ENCODE measurements around the gene PDS5B. TPM values are rescaled to one million over a fixed set of nuclear protein-coding genes. Genes with fewer than 3 reads are reported as not detected.
"Not testable (repeated sequence)": the region's sequence is repeated elsewhere in the genome, so short reads cannot be mapped to it uniquely, and the experiment has no call there.

The PDS5B gene
- total RNA-seq, 1 experiment from 2014 or later: 25.4 TPM

DNA sequence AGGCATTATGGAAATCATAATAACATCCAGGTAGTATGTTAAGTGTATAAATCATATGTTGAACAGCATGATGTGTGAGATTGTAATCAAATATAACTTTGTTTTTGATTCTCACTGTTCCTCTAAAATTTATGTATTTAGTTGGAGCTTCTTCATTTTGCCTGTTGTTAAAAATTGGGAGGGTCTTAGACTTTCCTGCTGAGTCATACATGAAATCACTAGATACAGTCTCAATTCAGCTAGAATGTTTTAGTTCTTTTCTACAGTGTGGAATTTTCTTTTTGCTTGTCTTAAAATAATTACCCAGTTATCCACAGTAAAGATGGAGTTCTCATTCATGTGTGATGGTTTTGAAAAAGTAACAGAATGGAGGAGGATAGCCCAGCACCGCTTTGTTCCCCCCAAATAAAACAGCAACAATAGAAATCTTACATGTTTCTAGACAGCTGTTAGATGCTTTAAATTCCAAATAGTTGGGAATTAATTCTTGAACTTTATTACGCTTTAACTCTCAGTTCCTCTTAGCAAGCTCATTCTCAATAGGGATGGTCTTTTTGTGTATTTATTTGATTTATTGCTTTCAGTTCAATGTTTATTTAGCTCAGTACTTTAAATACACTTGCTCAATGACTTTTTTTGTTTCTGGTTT lies 109.5 kb downstream of the PDS5B start:
- no peak overlapping the region for H3K27ac Mint-ChIP-seq (ENCODE audit: low read depth, unreplicated experiment)
- TF ChIP-seq, protein P1, sequence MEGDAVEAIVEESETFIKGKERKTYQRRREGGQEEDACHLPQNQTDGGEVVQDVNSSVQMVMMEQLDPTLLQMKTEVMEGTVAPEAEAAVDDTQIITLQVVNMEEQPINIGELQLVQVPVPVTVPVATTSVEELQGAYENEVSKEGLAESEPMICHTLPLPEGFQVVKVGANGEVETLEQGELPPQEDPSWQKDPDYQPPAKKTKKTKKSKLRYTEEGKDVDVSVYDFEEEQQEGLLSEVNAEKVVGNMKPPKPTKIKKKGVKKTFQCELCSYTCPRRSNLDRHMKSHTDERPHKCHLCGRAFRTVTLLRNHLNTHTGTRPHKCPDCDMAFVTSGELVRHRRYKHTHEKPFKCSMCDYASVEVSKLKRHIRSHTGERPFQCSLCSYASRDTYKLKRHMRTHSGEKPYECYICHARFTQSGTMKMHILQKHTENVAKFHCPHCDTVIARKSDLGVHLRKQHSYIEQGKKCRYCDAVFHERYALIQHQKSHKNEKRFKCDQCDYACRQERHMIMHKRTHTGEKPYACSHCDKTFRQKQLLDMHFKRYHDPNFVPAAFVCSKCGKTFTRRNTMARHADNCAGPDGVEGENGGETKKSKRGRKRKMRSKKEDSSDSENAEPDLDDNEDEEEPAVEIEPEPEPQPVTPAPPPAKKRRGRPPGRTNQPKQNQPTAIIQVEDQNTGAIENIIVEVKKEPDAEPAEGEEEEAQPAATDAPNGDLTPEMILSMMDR (IDR thresholded peaks at IDR 0.05; ENCODE audit: unreplicated experiment): no peak
- peaks cover 7% of the 10 kb centered on the region for H3K36me3 Mint-ChIP-seq (ENCODE audit: insufficient read depth, unreplicated experiment)
- no peak for DNase-seq (ENCODE audit: unreplicated experiment)
- no peak overlapping the region for H3K4me3 Mint-ChIP-seq (ENCODE audit: unreplicated experiment)
- BruUV-seq (replicated peaks): no TSS peak
- no peaks in the 10 kb centered on the region for H3K4me1 Mint-ChIP-seq (ENCODE audit: insufficient read depth, unreplicated experiment)
- no peaks in the 10 kb centered on the region for H3K9me3 Mint-ChIP-seq (ENCODE audit: unreplicated experiment)
- ChIA-PET POLR2A (interaction anchor here (0.6 to 1.8 kb wide), 2 partner anchors 13 to 41 kb away, joined by 3 to 5 read pairs; no protein-coding TSS in a partner anchor), CTCF (interaction anchor here (0.6 to 0.7 kb wide), 3 partner anchors 11 to 248 kb away, joined by 3 read pairs; no protein-coding TSS in a partner anchor)
- no peaks in the 10 kb centered on the region for H3K27me3 Mint-ChIP-seq (ENCODE audit: insufficient read depth, unreplicated experiment)
- intact Hi-C loops (cut with micrococcal nuclease): no loop called here

DNA sequence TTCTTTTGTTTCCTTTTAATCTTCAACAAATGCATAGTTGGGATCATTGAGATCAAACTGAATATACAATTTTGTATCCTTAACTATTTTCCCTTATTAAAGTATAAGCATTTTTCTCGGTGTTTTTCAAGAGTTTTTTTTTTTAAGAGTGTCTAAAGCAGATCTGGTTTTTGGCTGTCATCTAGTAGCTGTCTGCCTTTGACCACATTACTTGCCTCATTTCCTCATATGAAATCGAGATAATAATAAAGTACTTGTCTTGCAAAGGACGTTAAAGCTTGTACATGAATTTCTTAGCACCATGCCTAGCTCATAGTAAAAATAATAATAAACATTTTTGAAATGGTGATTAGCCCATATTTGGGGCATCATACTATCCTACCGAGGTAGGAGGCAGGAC lies 121.2 kb downstream of the PDS5B start:
- no peaks in the 10 kb centered on the region for H3K27me3 Mint-ChIP-seq (ENCODE audit: insufficient read depth, unreplicated experiment)
- H3K36me3 Mint-ChIP-seq (ENCODE audit: insufficient read depth, unreplicated experiment): peaks cover 46% of the 10 kb centered on the region
- intact Hi-C loops (cut with micrococcal nuclease): no loop called here
- CTCF ChIA-PET: interaction anchor here (0.6 kb wide), 1 partner anchor 514 kb away, joined by 4 read pairs; no protein-coding TSS in a partner anchor
- no peak overlapping the region for H3K4me3 Mint-ChIP-seq (ENCODE audit: unreplicated experiment)
- DNase-seq (ENCODE audit: unreplicated experiment): no peak
- POLR2A ChIA-PET: interaction anchor here (1.0 kb wide), 1 partner anchor 20 kb away, joined by 4 read pairs; no protein-coding TSS in a partner anchor
- no peak overlapping the region for H3K27ac Mint-ChIP-seq (ENCODE audit: low read depth, unreplicated experiment)
- no peaks in the 10 kb centered on the region for H3K4me1 Mint-ChIP-seq (ENCODE audit: insufficient read depth, unreplicated experiment)
- TF ChIP-seq, protein P1 (IDR thresholded peaks at IDR 0.05; ENCODE audit: unreplicated experiment): no peak
- BruUV-seq (replicated peaks): no TSS peak
- H3K9me3 Mint-ChIP-seq (ENCODE audit: unreplicated experiment): no peaks in the 10 kb centered on the region

DNA sequence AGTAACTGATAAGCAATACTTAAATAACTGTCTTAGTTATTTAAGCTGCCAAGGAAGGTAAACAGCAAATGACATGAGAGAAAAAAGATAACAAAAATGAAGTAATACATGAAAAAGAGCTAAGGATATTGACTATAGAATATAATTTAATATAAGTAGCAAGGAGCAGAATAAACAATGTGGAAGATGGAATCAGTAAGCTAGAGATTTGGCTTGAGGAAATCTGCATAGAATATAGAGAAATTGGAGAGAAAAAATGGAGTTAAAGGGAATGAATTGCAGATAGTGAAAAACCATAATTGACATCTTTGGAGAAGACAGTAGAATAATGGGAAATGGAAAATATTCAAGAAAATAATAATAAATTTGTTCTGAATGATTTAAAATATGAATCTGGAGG lies 127.1 kb downstream of the PDS5B start:
- POLR2A ChIA-PET: interaction anchor here (0.7 kb wide), 1 partner anchor 211 kb away, joined by 3 read pairs; no protein-coding TSS in a partner anchor

DNA sequence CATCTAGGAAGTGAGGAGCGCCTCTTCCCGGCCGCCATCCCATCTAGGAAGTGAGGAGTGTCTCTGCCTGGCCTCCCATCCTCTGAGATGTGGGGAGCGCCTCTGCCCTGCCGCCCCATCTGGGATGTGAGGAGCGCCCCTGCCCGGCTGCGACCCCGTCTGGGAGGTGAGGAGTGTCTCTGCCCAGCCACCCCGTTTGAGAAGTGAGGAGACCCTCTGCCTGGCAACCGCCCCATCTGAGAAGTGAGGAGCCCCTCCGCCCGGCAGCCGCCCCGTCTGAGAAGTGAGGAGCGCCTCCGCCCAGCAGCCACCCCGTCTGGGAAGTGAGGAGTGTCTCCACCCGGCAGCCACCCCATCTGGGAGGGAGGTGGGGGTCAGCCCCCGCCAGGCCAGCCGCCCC lies 129.9 kb downstream of the PDS5B start:
- H3K4me3 Mint-ChIP-seq (ENCODE audit: unreplicated experiment); DNase-seq (ENCODE audit: unreplicated experiment); intact Hi-C loops (cut with micrococcal nuclease); BruUV-seq (replicated peaks); H3K4me1 Mint-ChIP-seq (ENCODE audit: insufficient read depth, unreplicated experiment); H3K27me3 Mint-ChIP-seq (ENCODE audit: insufficient read depth, unreplicated experiment); CTCF ChIA-PET; POLR2A ChIA-PET; H3K27ac Mint-ChIP-seq (ENCODE audit: low read depth, unreplicated experiment): not testable (repeated sequence)
- H3K36me3 Mint-ChIP-seq (ENCODE audit: insufficient read depth, unreplicated experiment): peaks cover 33% of the 10 kb centered on the region
- H3K9me3 Mint-ChIP-seq (ENCODE audit: unreplicated experiment): peaks cover 12% of the 10 kb centered on the region

More for the DNA sequence above, 127.1 kb downstream of the PDS5B start:
- CTCF ChIA-PET: interaction anchor here (0.5 to 0.8 kb wide), 4 partner anchors 11 to 1000 kb away, joined by 3 to 4 read pairs (median 3); no protein-coding TSS in a partner anchor
- Mint-ChIP-seq H3K4me3 (ENCODE audit: unreplicated experiment) (no peak overlapping the region), H3K36me3 (ENCODE audit: insufficient read depth, unreplicated experiment) (peaks cover 49% of the 10 kb centered on the region), H3K4me1 (ENCODE audit: insufficient read depth, unreplicated experiment) (no peaks in the 10 kb centered on the region), H3K27ac (ENCODE audit: low read depth, unreplicated experiment) (no peak overlapping the region), H3K27me3 (ENCODE audit: insufficient read depth, unreplicated experiment) (no peaks in the 10 kb centered on the region), H3K9me3 (ENCODE audit: unreplicated experiment) (peaks cover 12% of the 10 kb centered on the region)
- DNase-seq (ENCODE audit: unreplicated experiment): no peak
- no TSS peak for BruUV-seq (replicated peaks)
- intact Hi-C loops (cut with micrococcal nuclease): no loop called here
- TF ChIP-seq, protein P1 (IDR thresholded peaks at IDR 0.05; ENCODE audit: unreplicated experiment): no peak
